NCI-H82 treated with DMSO at 0.1 percent for 48 hours (cell line): ENCODE measurements around the gene XIRP2.
"Not testable (repeated sequence)": the region's sequence is repeated elsewhere in the genome, so short reads cannot be mapped to it uniquely, and the experiment has no call there.

ENCODE experiments used
- DNase-seq: peaks from one replicate; lab custom pipeline; 2025; ENCODE audit not compliant: unreplicated experiment; lab: John Stamatoyannopoulos, UW

XIRP2 gene

GRCh38 chr2:166934817-166935216 is 46.5 kb downstream of the XIRP2 start:
- DNase-seq: no peak

- DNase-seq: no peak
These were observed 54.1 kb downstream of the XIRP2 start for GRCh38 chr2:166942377-166942776.

- DNase-seq: no peak
These were observed 56.6 kb downstream of the XIRP2 start for GRCh38 chr2:166944909-166945308.

GRCh38 chr2:166957686-166958085 is 69.4 kb downstream of the XIRP2 start:
- DNase-seq: no peak

- peak; percentile 86 for DNase-seq
These were observed 70.8 kb downstream of the XIRP2 start for GRCh38 chr2:166958986-166959481.

- DNase-seq: peak; percentile 44
These were observed 71.3 kb downstream of the XIRP2 start for GRCh38 chr2:166959556-166959955.

GRCh38 chr2:166960702-166961270 is 72.5 kb downstream of the XIRP2 start:
- DNase-seq: peak; percentile 15

- DNase-seq: no peak
These were observed 73.7 kb downstream of the XIRP2 start for GRCh38 chr2:166961933-166962332.

- no peak for DNase-seq
These were observed 81.2 kb downstream of the XIRP2 start for GRCh38 chr2:166969486-166969885.

GRCh38 chr2:166972002-166972401 is 83.7 kb downstream of the XIRP2 start:
- no peak for DNase-seq

GRCh38 chr2:166972418-166972817 is 84.1 kb downstream of the XIRP2 start:
- no peak for DNase-seq

GRCh38 chr2:166984188-166984587 is 95.9 kb downstream of the XIRP2 start:
- DNase-seq: no peak

GRCh38 chr2:166984797-166985196 is 96.5 kb downstream of the XIRP2 start:
- DNase-seq: no peak

- no peak for DNase-seq
These were observed 106.5 kb downstream of the XIRP2 start for GRCh38 chr2:166994588-166995336.

- no peak for DNase-seq
These were observed 108.2 kb downstream of the XIRP2 start for GRCh38 chr2:166996465-166996864.

- DNase-seq: no peak
These were observed 112.9 kb downstream of the XIRP2 start for GRCh38 chr2:167001165-167001564.

- DNase-seq: no peak
These were observed 116.8 kb downstream of the XIRP2 start for GRCh38 chr2:167005096-167005495.

- no peak for DNase-seq
These were observed 124.9 kb downstream of the XIRP2 start for GRCh38 chr2:167013227-167013626.

- no peak for DNase-seq
These were observed 127.5 kb downstream of the XIRP2 start for GRCh38 chr2:167015806-167016205.

- DNase-seq: no peak
These were observed 128.7 kb downstream of the XIRP2 start for GRCh38 chr2:167017021-167017420.

GRCh38 chr2:167018590-167018989 is 130.3 kb downstream of the XIRP2 start:
- no peak for DNase-seq

- DNase-seq: no peak
These were observed 140.2 kb downstream of the XIRP2 start for GRCh38 chr2:167028503-167028902.

- DNase-seq: not testable (repeated sequence)
These were observed 146.7 kb downstream of the XIRP2 start for GRCh38 chr2:167034976-167035375.
